ENCODE data around the gene WNK2. TPM values are rescaled to one million over a fixed set of nuclear protein-coding genes. Genes with fewer than 3 reads are reported as not detected.

The WNK2 gene
- total and polyA plus RNA-seq, 2 of the 4 experiments (the other 2 are of a cell fraction): not detected

GRCh38 chr9:93244510-93245436 lies 60.8 kb downstream of the WNK2 start:
- H3K9ac ChIP-seq (ENCODE audit: low read depth, low read length): no peak overlapping the region
- no peak for DNase-seq
- 62% methylated on average over 6 of the region's 24 CpGs; no CpG with 5 or more reads in 1 of the 2 experiments for WGBS, 2 experiments (ENCODE audit: extremely low coverage in 2 of 2, insufficient read length in 1 of 2)
- H4K5ac ChIP-seq (ENCODE audit: low read depth, low read length): no peak overlapping the region
- ChIA-PET POLR2A (ENCODE audit: unreplicated experiment) (no interaction called here), CTCF (no interaction called here)
- H3K4me3 ChIP-seq (ENCODE audit: insufficient read depth, low read depth, low read length): no peak overlapping the region
- no peak overlapping the region for H2BK5ac ChIP-seq (ENCODE audit: low read depth, low read length, poor library complexity, severe bottlenecking)
- H3K18ac ChIP-seq (ENCODE audit: low read depth, low read length): no peak overlapping the region
- no peak overlapping the region for H2AK9ac ChIP-seq (replicated peaks; ENCODE audit: low read depth, low read length, poor library complexity)
- no peak for TF ChIP-seq NFE2L2 (IDR thresholded peaks at IDR 0.05; ENCODE audit: low read depth, low read length)
- no peaks in the 10 kb centered on the region for H3K79me1 ChIP-seq (ENCODE audit: low read depth in 1 of 2, low read length in 2 of 2)
- no peak overlapping the region for H2AK5ac ChIP-seq (ENCODE audit: low read depth, low read length)
- no peaks in the 10 kb centered on the region for H4K20me1 ChIP-seq (ENCODE audit: insufficient read depth, low read length)
- H3K9me1 ChIP-seq (ENCODE audit: insufficient read depth, low read length): no peaks in the 10 kb centered on the region
- ATAC-seq (ENCODE audit: low read depth): no peak
- no peak overlapping the region for H3K23ac ChIP-seq (ENCODE audit: low read depth, low read length)
- in situ Hi-C loops (cut with MboI; ENCODE audit: low sequenced_read_pairs) (no loop called here), intact Hi-C loops (cut with micrococcal nuclease) (no loop called here), dilution Hi-C loops (cut with HindIII; ENCODE audit: low sequenced_read_pairs, unreplicated experiment) (no loop called here)
- H2BK120ac ChIP-seq (ENCODE audit: low read depth, low read length): no peak overlapping the region
- no peak overlapping the region for H4K91ac ChIP-seq (ENCODE audit: insufficient read depth, low read depth, low read length)
- no peak overlapping the region for H3K4ac ChIP-seq (ENCODE audit: low read depth, low read length)
- H2BK20ac ChIP-seq (ENCODE audit: low read depth, low read length): no peak overlapping the region
- H2BK15ac ChIP-seq (ENCODE audit: low read depth, low read length): no peak overlapping the region
- H4K8ac ChIP-seq (ENCODE audit: low read depth in 2 of 2, low read length in 2 of 2): no peak overlapping the region
- BruUV-seq (replicated peaks): no TSS peak
- H3K27ac ChIP-seq (ENCODE audit: insufficient read depth, low read length): no peak overlapping the region
- H3K27me3 ChIP-seq (ENCODE audit: control insufficient read depth, insufficient read depth, low read length): peaks cover 13% of the 10 kb centered on the region
- H3K36me3 ChIP-seq (ENCODE audit: control insufficient read depth, insufficient read depth, low read length): no peaks in the 10 kb centered on the region
- H3K9me3 ChIP-seq (ENCODE audit: control insufficient read depth, insufficient read depth, low read length): no peaks in the 10 kb centered on the region
- H3K4me1 ChIP-seq (ENCODE audit: control insufficient read depth, insufficient read depth, low read length): no peaks in the 10 kb centered on the region
- no peak overlapping the region for H3K14ac ChIP-seq (replicated peaks; ENCODE audit: low read depth, low read length)
- H3K4me2 ChIP-seq (ENCODE audit: low read depth, low read length): no peak overlapping the region
- no peak overlapping the region for H2AFZ ChIP-seq (replicated peaks; ENCODE audit: low read length, poor library complexity)
- no peak overlapping the region for H3K56ac ChIP-seq (ENCODE audit: extremely low read depth, insufficient read depth, low read length)

Measured in IMR-90 (cell line).